H9 (cell line): Measurements from ENCODE around the gene ADAM33. TPM values are rescaled to one million over a fixed set of nuclear protein-coding genes. Genes with fewer than 3 reads are reported as not detected.

Experiments
- DNase-seq: peaks from one replicate; pipeline ENCODE4 v3.0.0-alpha.2; 2017
- H2AFZ ChIP-seq: one replicate; pipeline ENCODE4 v1.6.1; 2013; ENCODE audit warnings: mild to moderate bottlenecking, low read length, control low read depth, moderate library complexity
- H2AK5ac ChIP-seq: 2 replicates; pipeline ENCODE4 v1.6.1; 2013; ENCODE audit warnings: low read length, control low read depth, mixed read lengths; ENCODE audit not compliant: insufficient read length
- H2BK120ac ChIP-seq: one replicate; pipeline ENCODE4 v1.6.1; 2013; ENCODE audit warnings: low read depth, mild to moderate bottlenecking, low read length, control low read depth, inconsistent platforms; ENCODE audit not compliant: poor library complexity, severe bottlenecking
- H2BK12ac ChIP-seq: 2 replicates; pipeline ENCODE4 v1.6.1; 2013; ENCODE audit warnings: low read length, control low read depth, mixed read lengths, low read depth; ENCODE audit not compliant: insufficient read length
- H2BK15ac ChIP-seq: 2 replicates; pipeline ENCODE4 v1.6.1; 2013; ENCODE audit warnings: low read depth, low read length, control low read depth
- H2BK20ac ChIP-seq: one replicate; pipeline ENCODE4 v1.6.1; 2013; ENCODE audit warnings: low read depth, mild to moderate bottlenecking, low read length, control low read depth, inconsistent platforms; ENCODE audit not compliant: poor library complexity, severe bottlenecking
- H2BK5ac ChIP-seq: 2 replicates; pipeline ENCODE4 v1.6.1; 2013; ENCODE audit warnings: low read length, control low read depth, mixed read lengths; ENCODE audit not compliant: insufficient read length
- H3K14ac ChIP-seq: 2 replicates; pipeline ENCODE4 v1.6.1; 2013; ENCODE audit warnings: low read length, control low read depth; ENCODE audit not compliant: insufficient read depth
- H3K18ac ChIP-seq: 2 replicates; pipeline ENCODE4 v1.6.1; 2013; ENCODE audit warnings: low read depth, mild to moderate bottlenecking, mixed read lengths, low read length, control low read depth; ENCODE audit not compliant: insufficient read length
- H3K23ac ChIP-seq: 2 replicates; pipeline ENCODE4 v1.6.1; 2013; ENCODE audit warnings: low read length, control low read depth, mixed read lengths, low read depth; ENCODE audit not compliant: insufficient read length
- H3K23me2 ChIP-seq: 2 replicates; pipeline ENCODE4 v1.6.1; 2013; ENCODE audit warnings: low read depth, mild to moderate bottlenecking, mixed read lengths, low read length, control low read depth; ENCODE audit not compliant: insufficient read length, poor library complexity, severe bottlenecking
- H3K27ac ChIP-seq: 2 replicates; pipeline ENCODE4 v1.5.1; 2013; ENCODE audit warnings: low read length, control low read depth, mixed read lengths, low read depth; ENCODE audit not compliant: insufficient read length
- H3K27me3 ChIP-seq: 2 replicates; pipeline ENCODE4 v1.6.1; 2013; ENCODE audit warnings: low read length, control low read depth, inconsistent platforms; ENCODE audit not compliant: insufficient read depth
- H3K4ac ChIP-seq: 2 replicates; pipeline ENCODE4 v1.6.1; 2013; ENCODE audit warnings: low read depth, mild to moderate bottlenecking, control low read depth, inconsistent platforms, low read length, moderate library complexity
- H3K4me1 ChIP-seq: 2 replicates; pipeline ENCODE4 v1.6.1; 2013; ENCODE audit warnings: low read length, control low read depth, inconsistent platforms; ENCODE audit not compliant: insufficient read depth
- H3K4me2 ChIP-seq: 2 replicates; pipeline ENCODE4 v1.6.1; 2013; ENCODE audit warnings: low read length, control low read depth, mixed read lengths; ENCODE audit not compliant: insufficient read length, insufficient read depth
- H3K56ac ChIP-seq: 2 replicates; pipeline ENCODE4 v1.6.1; 2013; ENCODE audit warnings: low read depth, mild to moderate bottlenecking, mixed read lengths, low read length, control low read depth; ENCODE audit not compliant: insufficient read length
- H3K79me1 ChIP-seq: 2 replicates; pipeline ENCODE4 v1.6.1; 2013; ENCODE audit warnings: low read depth, mild to moderate bottlenecking, moderate library complexity, low read length, control low read depth, inconsistent platforms; ENCODE audit not compliant: insufficient read depth, poor library complexity, severe bottlenecking
- H3K79me2 ChIP-seq: 2 replicates; pipeline ENCODE4 v1.6.1; 2013; ENCODE audit warnings: low read length, control low read depth, inconsistent platforms; ENCODE audit not compliant: insufficient read depth
- H3K9ac ChIP-seq: 2 replicates; pipeline ENCODE4 v1.6.1; 2013; ENCODE audit warnings: low read length, control low read depth, mixed read lengths; ENCODE audit not compliant: insufficient read length; ENCODE audit errors: extremely low read depth
- H3K9me3 ChIP-seq: one replicate; pipeline ENCODE4 v1.6.1; 2013; ENCODE audit warnings: low read depth, low read length, inconsistent platforms; ENCODE audit not compliant: control insufficient read depth
- H3T11ph ChIP-seq: one replicate; pipeline ENCODE4 v1.6.1; 2013; ENCODE audit warnings: mild to moderate bottlenecking, low read length, control low read depth, inconsistent platforms
- H4K20me1 ChIP-seq: one replicate; pipeline ENCODE4 v1.6.1; 2013; ENCODE audit not compliant: control insufficient read depth, insufficient read length, insufficient read depth
- H4K5ac ChIP-seq: 2 replicates; pipeline ENCODE4 v1.6.1; 2013; ENCODE audit warnings: low read depth, mild to moderate bottlenecking, mixed read lengths, low read length, control low read depth; ENCODE audit not compliant: insufficient read length
- H4K8ac ChIP-seq: replicated peaks from 2 replicates; pipeline ENCODE4 v1.6.1; 2013; ENCODE audit warnings: low read length, control low read depth, mixed read lengths, low read depth; ENCODE audit not compliant: insufficient read length
- H4K91ac ChIP-seq: 2 replicates; pipeline ENCODE4 v1.6.1; 2013; ENCODE audit warnings: low read depth, mild to moderate bottlenecking, moderate library complexity, mixed read lengths, low read length, control low read depth; ENCODE audit not compliant: insufficient read length
- H3K27ac Mint-ChIP-seq, 3 experiments: 2 replicates in 2 of 3; 3 replicates in 1 of 3; pipeline ENCODE4 v1.8.0; 2020 to 2021; ENCODE audit warnings: mixed read lengths in 3 of 3, mild to moderate bottlenecking in 1 of 3, moderate library complexity in 1 of 3
- H3K27me3 Mint-ChIP-seq: 2 replicates; pipeline ENCODE4 v1.8.0; 2021; ENCODE audit warnings: low read depth, mild to moderate bottlenecking, moderate library complexity, mixed read lengths
- H3K36me3 Mint-ChIP-seq, 3 experiments: 2 replicates in 2 of 3; 3 replicates in 1 of 3; pipeline ENCODE4 v1.8.0; 2020 to 2021; ENCODE audit warnings: low read depth in 3 of 3, mixed read lengths in 3 of 3; ENCODE audit not compliant: insufficient read depth in 1 of 3
- H3K4me1 Mint-ChIP-seq, 2 experiments: 2 replicates each; pipeline ENCODE4 v1.8.0; 2020; ENCODE audit warnings: mixed read lengths in 2 of 2
- H3K4me3 Mint-ChIP-seq, 2 experiments: 2 replicates in 1 of 2; 3 replicates in 1 of 2; pipeline ENCODE4 v1.8.0; 2020 to 2021; ENCODE audit warnings: mild to moderate bottlenecking in 2 of 2, mixed read lengths in 2 of 2, moderate library complexity in 1 of 2
- H3K9me3 Mint-ChIP-seq, 2 experiments: 2 replicates in 1 of 2; 3 replicates in 1 of 2; pipeline ENCODE4 v1.8.0; 2020; ENCODE audit warnings: mild to moderate bottlenecking in 2 of 2, mixed read lengths in 2 of 2, moderate library complexity in 1 of 2
- WGBS: extraction: QIAGEN DNeasy Blood & Tissue Kit; methylation state at CpG from one replicate; pipeline ENCODE4 v1.1.7; 2013; ENCODE audit warnings: missing lambda C conversion rate, low lambda C conversion rate, mixed read lengths; ENCODE audit not compliant: insufficient read length; ENCODE audit errors: extremely low coverage; 5-methylcytosine and 5-hydroxymethylcytosine counted together
- total RNA-seq: library from RNA; stranded (reverse); gene quantifications from 2 replicates; pipeline ENCODE4 v1.2.1, GENCODE V29; 2021
- TF ChIP-seq, protein P1 (sequence below): fragments of 200-600 bp; sonication (generic); conservative IDR thresholded peaks from 3 replicates; pipeline ENCODE4 v1.8.0; 2021; ENCODE audit warnings: antibody characterized with exemption, mild to moderate bottlenecking

The ADAM33 gene
- total RNA-seq, 1 experiment from 2014 or later, result 4.0 TPM

DNA sequence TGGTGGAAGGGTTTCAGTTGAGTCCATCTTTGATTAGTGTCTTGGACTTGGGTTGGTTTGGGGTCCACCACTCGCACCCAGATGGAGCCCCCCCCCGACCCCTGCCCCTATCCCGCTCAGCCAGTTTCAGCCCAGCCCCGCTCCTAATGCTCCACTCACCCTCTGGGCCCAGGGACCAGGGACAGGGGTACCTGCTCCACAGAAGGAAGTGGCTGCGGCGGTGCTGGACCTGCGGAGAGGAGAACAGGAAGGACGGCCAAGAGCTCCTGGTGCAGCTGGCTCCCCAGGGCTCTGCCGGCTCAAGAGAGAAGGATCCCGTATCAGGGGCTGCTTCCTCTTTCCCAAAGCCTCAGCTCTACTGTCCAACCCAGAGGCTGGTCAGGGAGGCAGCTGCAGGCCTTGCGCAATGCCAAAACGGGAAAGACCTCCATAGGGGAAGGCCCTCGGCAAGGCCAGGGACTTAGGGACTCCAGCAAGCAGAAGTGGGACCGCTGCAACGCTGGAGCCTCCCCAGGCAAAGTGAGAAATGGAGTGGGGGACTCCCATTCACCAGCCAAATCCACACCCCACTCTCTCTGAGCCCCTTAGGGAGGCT lies 30.6 kb upstream of the ADAM33 start, which contains the start of gene SIGLEC1:
SIGLEC1 (minus strand) TSS at position 322 of the 595 bp plus-strand sequence. CDS start 5,472 bp downstream, outside the sequence.
- H3K4me1 Mint-ChIP-seq, result no peaks in the 10 kb centered on the region
- Histone ChIP-seq H3T11ph (no peak within 1 kb of the TSS), H4K20me1 (no peaks in the 10 kb centered on the region), H3K27ac (no peak within 1 kb of the TSS), H4K91ac (no peak within 1 kb of the TSS), H3K56ac (no peak within 1 kb of the TSS), H3K23ac (no peak within 1 kb of the TSS), H3K27me3 (no peaks in the 10 kb centered on the region; the same call in 1 of the 2 replicates), H3K79me2 (no peaks in the 10 kb centered on the region), H2BK20ac (no peak within 1 kb of the TSS), H4K5ac (no peak within 1 kb of the TSS), H3K9ac (no peak within 1 kb of the TSS), H3K4me2 (no peak within 1 kb of the TSS), H3K4me1 (no peaks in the 10 kb centered on the region), H3K18ac (no peak within 1 kb of the TSS), H3K23me2 (no peaks in the 10 kb centered on the region), H3K79me1 (no peaks in the 10 kb centered on the region), H2BK12ac (no peak within 1 kb of the TSS), H2BK5ac (no peak within 1 kb of the TSS), H2AFZ (no peak within 1 kb of the TSS), H3K14ac (no peak within 1 kb of the TSS), H2AK5ac (no peak within 1 kb of the TSS), H2BK120ac (no peak within 1 kb of the TSS), H2BK15ac (no peak within 1 kb of the TSS), H3K4ac (no peak within 1 kb of the TSS), H4K8ac (no peak within 1 kb of the TSS), H3K9me3 (no peaks in the 10 kb centered on the region)
- TF ChIP-seq, protein P1, sequence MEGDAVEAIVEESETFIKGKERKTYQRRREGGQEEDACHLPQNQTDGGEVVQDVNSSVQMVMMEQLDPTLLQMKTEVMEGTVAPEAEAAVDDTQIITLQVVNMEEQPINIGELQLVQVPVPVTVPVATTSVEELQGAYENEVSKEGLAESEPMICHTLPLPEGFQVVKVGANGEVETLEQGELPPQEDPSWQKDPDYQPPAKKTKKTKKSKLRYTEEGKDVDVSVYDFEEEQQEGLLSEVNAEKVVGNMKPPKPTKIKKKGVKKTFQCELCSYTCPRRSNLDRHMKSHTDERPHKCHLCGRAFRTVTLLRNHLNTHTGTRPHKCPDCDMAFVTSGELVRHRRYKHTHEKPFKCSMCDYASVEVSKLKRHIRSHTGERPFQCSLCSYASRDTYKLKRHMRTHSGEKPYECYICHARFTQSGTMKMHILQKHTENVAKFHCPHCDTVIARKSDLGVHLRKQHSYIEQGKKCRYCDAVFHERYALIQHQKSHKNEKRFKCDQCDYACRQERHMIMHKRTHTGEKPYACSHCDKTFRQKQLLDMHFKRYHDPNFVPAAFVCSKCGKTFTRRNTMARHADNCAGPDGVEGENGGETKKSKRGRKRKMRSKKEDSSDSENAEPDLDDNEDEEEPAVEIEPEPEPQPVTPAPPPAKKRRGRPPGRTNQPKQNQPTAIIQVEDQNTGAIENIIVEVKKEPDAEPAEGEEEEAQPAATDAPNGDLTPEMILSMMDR, result no peak
- peak within 1 kb of the TSS in 1 of 3 experiments; percentile 59; a peak in 1 of 7 replicates for H3K27ac Mint-ChIP-seq
- H3K27me3 Mint-ChIP-seq, result peaks cover 1% of the 10 kb centered on the region
- H3K36me3 Mint-ChIP-seq, result no peaks in the 10 kb centered on the region
- no peak within 1 kb of the TSS; a peak in 1 of 5 replicates for H3K4me3 Mint-ChIP-seq
- WGBS, result no CpG with 5 or more reads among the region's 15 CpGs
- H3K9me3 Mint-ChIP-seq, result no peaks in the 10 kb centered on the region
- DNase-seq, result peak; percentile 17
